GM12878 (cell line): ENCODE measurements around the gene PRPF6. TPM values are rescaled to one million over a fixed set of nuclear protein-coding genes. Genes with fewer than 3 reads are reported as not detected.

Source experiments
- ATAC-seq: fragments of 200-7000 bp; cut with Tn5 transposase; 3 replicates; pipeline ENCODE4 v1.9.1; 2020; ENCODE audit warnings: mild to moderate bottlenecking, moderate library complexity
- BruUV-seq: library from RNA; stranded (reverse); fragments of 400-500 nt; replicated peaks from 2 replicates; lab custom pipeline; 2021; lab: Mats Ljungman, UMichigan
- CTCF ChIA-PET: fragments of 300-600 bp; sonication (Branson Sonifier 250); formaldehyde crosslinking; extraction: SDS; loops from one replicate; lab custom pipeline; 2021; ENCODE audit warnings: inconsistent platforms; lab: Yijun Ruan, JAX
- POLR2A ChIA-PET: fragments of 350-600 bp; formaldehyde crosslinking; extraction: SDS; loops from one replicate; lab custom pipeline; 2021; ENCODE audit warnings: inconsistent platforms; lab: Charles Lee
- RAD21 ChIA-PET: fragments of 300-600 bp; sonication (Branson Sonifier 250); formaldehyde crosslinking; loops from one replicate; lab custom pipeline; 2023; ENCODE audit warnings: antibody characterized with exemption; ENCODE audit not compliant: unreplicated experiment; lab: Charles Lee
- SMC1A ChIA-PET: fragments of 300-600 bp; sonication (Branson Sonifier 250); formaldehyde crosslinking; loops from one replicate; lab custom pipeline; 2023; ENCODE audit not compliant: unreplicated experiment, uncharacterized antibody; lab: Charles Lee
- DNase-seq: peaks from one replicate; pipeline ENCODE4 v3.0.0-alpha.2; 2011; ENCODE audit warnings: low read depth, low spot score
- FAIRE-seq: peaks from 3 replicates; lab custom pipeline; 2011; peaks lifted over from hg19 to GRCh38; lab: Jason Lieb, UNC
- H2AFZ ChIP-seq: 2 replicates; pipeline ENCODE4 v1.6.0; 2011; ENCODE audit warnings: low read depth, low read length, control low read depth; ENCODE audit not compliant: control insufficient read depth
- H3K27ac ChIP-seq: 2 replicates; pipeline ENCODE4 v1.5.1; 2011; ENCODE audit warnings: control low read depth; ENCODE audit not compliant: control insufficient read depth, insufficient read depth
- H3K27me3 ChIP-seq, 2 experiments: replicated peaks in 1 of 2; 2 replicates each; pipeline versions ENCODE4 v1.6.0 to v1.6.1; 2011; ENCODE audit warnings: low read length in 1 of 2; ENCODE audit not compliant: control insufficient read depth in 2 of 2, insufficient read depth in 2 of 2
- H3K36me3 ChIP-seq, 2 experiments: 2 replicates each; pipeline ENCODE4 v1.5.1; 2011; ENCODE audit warnings: low read length in 1 of 2; ENCODE audit not compliant: control insufficient read depth in 2 of 2, insufficient read depth in 2 of 2
- H3K4me1 ChIP-seq: 2 replicates; pipeline ENCODE4 v1.6.1; 2011; ENCODE audit warnings: mild to moderate bottlenecking, low read length, moderate library complexity, mixed read lengths; ENCODE audit not compliant: control insufficient read depth, insufficient read depth
- H3K4me2 ChIP-seq: 2 replicates; pipeline ENCODE4 v1.6.0; 2011; ENCODE audit warnings: control low read depth; ENCODE audit not compliant: control insufficient read depth, insufficient read depth
- H3K4me3 ChIP-seq: fragments of 200-600 bp; sonication (generic); 2 replicates; pipeline ENCODE4 v1.5.1; 2016
- H3K79me2 ChIP-seq: 2 replicates; pipeline ENCODE4 v1.6.0; 2011; ENCODE audit warnings: low read length; ENCODE audit not compliant: control insufficient read depth, insufficient read depth
- H3K9ac ChIP-seq: 2 replicates; pipeline ENCODE4 v1.8.0; 2011; ENCODE audit warnings: low read length, control low read depth, mixed read lengths; ENCODE audit not compliant: control insufficient read depth, insufficient read depth
- H3K9me3 ChIP-seq: replicated peaks from 3 replicates; pipeline ENCODE4 v1.5.1; 2011; ENCODE audit warnings: mild to moderate bottlenecking, low read length; ENCODE audit not compliant: control insufficient read depth, insufficient read depth
- H4K20me1 ChIP-seq: 2 replicates; pipeline ENCODE4 v1.6.0; 2011; ENCODE audit not compliant: control insufficient read depth, insufficient read depth
- CHD4 ChIP-seq: fragments of 200-600 bp; sonication (generic); IDR thresholded peaks from 2 replicates; pipeline ENCODE4 v1.6.1; 2016; ENCODE audit warnings: mild to moderate bottlenecking
- CTCF ChIP-seq, 3 experiments: IDR thresholded peaks in 2 of 3; conservative IDR thresholded peaks in 1 of 3; 2 replicates each; pipeline ENCODE4 v1.5.1; 2011; ENCODE audit warnings: low read depth in 3 of 3, low read length in 3 of 3, mild to moderate bottlenecking in 3 of 3, control low read depth in 2 of 3, moderate library complexity in 2 of 3, inconsistent platforms in 1 of 3, mixed read lengths in 1 of 3; ENCODE audit not compliant: control insufficient read depth in 2 of 3, insufficient read depth in 1 of 3; ENCODE audit errors: extremely low read depth in 1 of 3
- POLR2A ChIP-seq: IDR thresholded peaks from 2 replicates; pipeline ENCODE4 v1.6.1; 2011; ENCODE audit warnings: low read depth, mild to moderate bottlenecking, low read length
- SMAD5 ChIP-seq: IDR thresholded peaks from 2 replicates; pipeline ENCODE4 v1.6.1; 2016; ENCODE audit warnings: antibody characterized with exemption, low read depth
- TCF12 ChIP-seq: IDR thresholded peaks from 2 replicates; pipeline ENCODE4 v1.6.1; 2011; ENCODE audit warnings: low read depth, mild to moderate bottlenecking, low read length
- YBX1 ChIP-seq: fragments of 450-650 bp; IDR thresholded peaks from 2 replicates; pipeline ENCODE4 v1.6.1; 2016; ENCODE audit warnings: antibody characterized with exemption
- ZBED1 ChIP-seq: IDR thresholded peaks from 2 replicates; pipeline ENCODE4 v1.6.1; 2016; ENCODE audit warnings: borderline replicate concordance
- WGBS: methylation state at CpG from one replicate; pipeline ENCODE4 v1.1.6; 2016; ENCODE audit warnings: low lambda C conversion rate; ENCODE audit not compliant: insufficient replicate concordance, insufficient coverage; ENCODE audit errors: missing lambda C conversion rate; 5-methylcytosine and 5-hydroxymethylcytosine counted together
- in situ Hi-C: fragments of 300-500 bp; cut with MboI; formaldehyde crosslinking; loops from 9 replicates; pipeline ENCODE4 v1.14.3; 2018; ENCODE audit warnings: mixed read lengths
- intact Hi-C: fragments of 100-400 bp; cut with micrococcal nuclease; formaldehyde crosslinking; loops from one replicate; pipeline ENCODE4 v1.14.2; 2022; ENCODE audit not compliant: unreplicated experiment
- polyA plus RNA-seq, 11 experiments: library from polyadenylated mRNA; depleted of rRNA in 4 of 11; unstranded in 6 of 11; stranded (reverse) in 5 of 11; fragments of >200 nt; fragmentation: Nextera tagmentation in 4 of 11; fragmentation: Illumina TruSeq in 1 of 11; extraction: Ambion mirVana in 4 of 11; extraction: Trizol in 1 of 11; gene quantifications; 1 replicate in 1 of 11; 2 replicates in 10 of 11; pipeline versions ENCODE4 v1.2.1 to v1.2.3, GENCODE V29; 2011 to 2016; ENCODE audit warnings: inconsistent platforms in 2 of 11, missing spikeins in 2 of 11, low read depth in 1 of 11
- total RNA-seq, 4 experiments: library from RNA; depleted of rRNA in 3 of 4; stranded (reverse); fragments of >200 nt in 3 of 4; fragmentation: Illumina TruSeq in 1 of 4; extraction: Trizol in 1 of 4; gene quantifications; 2 replicates each; pipeline versions ENCODE4 v1.2.1 to v1.2.3, GENCODE V29; 2013 to 2021

PRPF6 gene
- total and polyA plus RNA-seq, 10 of the 15 experiments (the other 5 are each of a cell fraction or from before 2014, with no cell fraction given) = 5.0 to 102 (median 71.3) TPM

DNA sequence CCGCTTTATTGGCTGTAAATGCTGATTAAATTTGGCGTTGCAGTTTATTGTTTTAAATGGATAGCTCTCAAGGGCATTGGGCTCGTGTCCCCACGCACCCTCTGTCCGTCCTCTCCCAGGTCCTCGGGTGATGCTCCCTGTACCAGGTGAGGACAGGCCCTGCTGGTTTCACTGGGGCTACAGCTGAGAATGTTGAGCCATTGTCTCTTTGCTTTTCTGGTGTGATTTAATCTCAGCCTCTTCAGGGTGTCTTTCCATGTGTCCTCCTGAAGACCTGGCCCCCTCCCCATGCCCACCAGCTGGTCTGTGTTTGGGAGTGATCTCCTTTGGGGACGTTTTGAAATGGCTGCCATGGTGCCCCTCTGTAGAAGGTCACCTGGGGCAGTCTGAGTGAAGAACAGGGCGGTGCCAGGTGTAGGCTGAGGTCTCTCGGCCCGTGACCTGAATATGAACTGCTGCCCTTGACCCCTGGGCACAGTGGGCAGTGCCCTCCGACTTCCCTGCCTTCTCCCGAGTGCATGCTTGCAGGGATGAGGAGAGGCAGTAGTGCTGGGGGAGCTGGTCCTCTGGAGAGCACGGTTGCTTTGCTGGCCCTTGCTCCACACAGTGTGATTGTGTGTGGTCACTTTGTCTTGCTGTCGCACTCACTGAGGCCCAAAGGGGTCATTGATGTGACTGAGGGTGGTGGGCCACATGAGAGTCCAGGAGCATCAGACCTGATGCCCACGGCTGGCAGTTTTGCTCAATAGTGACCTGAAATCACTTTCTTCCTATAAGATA is 42.6 kb downstream of the PRPF6 start:
- peaks cover 61 to 63% of the 10 kb centered on the region in 2 experiments for H3K36me3 ChIP-seq
- no peak overlapping the region for H3K9ac ChIP-seq
- TF ChIP-seq ZBED1 = no peak
- TF ChIP-seq YBX1 = no peak
- no peak for TF ChIP-seq TCF12
- TF ChIP-seq POLR2A = peak; percentile 49
- no peak for TF ChIP-seq CHD4
- TF ChIP-seq SMAD5 = no peak
- BruUV-seq = no TSS peak
- no peaks in the 10 kb centered on the region for H3K9me3 ChIP-seq
- H4K20me1 ChIP-seq = no peaks in the 10 kb centered on the region
- intact Hi-C loops (no loop called here), in situ Hi-C loops (no loop called here)
- H3K4me3 ChIP-seq = no peak overlapping the region
- no peak overlapping the region for H3K27ac ChIP-seq
- DNase-seq (no peak), ATAC-seq (no peak), FAIRE-seq (no peak)
- ChIA-PET SMC1A (no interaction called here), RAD21 (no interaction called here), CTCF (no interaction called here), POLR2A (no interaction called here)
- no peak overlapping the region for H2AFZ ChIP-seq
- no peaks in the 10 kb centered on the region for H3K79me2 ChIP-seq
- WGBS = 90% methylated on average over 15 of the region's 15 CpGs
- no peaks in the 10 kb centered on the region for H3K4me1 ChIP-seq
- H3K4me2 ChIP-seq = no peak overlapping the region
- H3K27me3 ChIP-seq = no peaks in the 10 kb centered on the region

- no peaks in the 10 kb centered on the region for H3K9me3 ChIP-seq
- H3K4me2 ChIP-seq = no peak overlapping the region
- H4K20me1 ChIP-seq = no peaks in the 10 kb centered on the region
- FAIRE-seq (no peak), ATAC-seq (no peak), DNase-seq (no peak)
- TF ChIP-seq CTCF (IDR thresholded peaks at IDR 0.05 in 2 of 3, conservative IDR thresholded peaks at IDR 0.05 in 1 of 3; ENCODE audit: control insufficient read depth in 2 of 3, extremely low read depth in 1 of 3, insufficient read depth in 1 of 3, low read depth in 3 of 3, low read length in 3 of 3) (no peak), POLR2A (peak; percentile 3; the same call in 1 of the 2 replicates)
- BruUV-seq = no TSS peak
- 95% methylated on average over 17 of the region's 17 CpGs for WGBS
- no peak overlapping the region for H3K27ac ChIP-seq
- H2AFZ ChIP-seq = no peak overlapping the region
- intact Hi-C loops = no loop called here
- RAD21 ChIA-PET = no interaction called here
- in situ Hi-C loops = no loop called here
- H3K36me3 ChIP-seq = peaks cover 57 to 61% of the 10 kb centered on the region in 2 experiments
- POLR2A ChIA-PET = interaction anchor here (0.8 to 1.1 kb wide), 2 partner anchors 10 to 22 kb away, joined by 3 read pairs; no protein-coding TSS in a partner anchor
- no peak overlapping the region for H3K9ac ChIP-seq
- no peaks in the 10 kb centered on the region for H3K4me1 ChIP-seq
- CTCF ChIA-PET = interaction anchor here (0.7 kb wide), 1 partner anchor 16 kb away, joined by 3 read pairs; no protein-coding TSS in a partner anchor
- no peaks in the 10 kb centered on the region for H3K27me3 ChIP-seq
- H3K4me3 ChIP-seq = no peak overlapping the region
- H3K79me2 ChIP-seq = no peaks in the 10 kb centered on the region
- SMC1A ChIA-PET = no interaction called here
Measured at GRCh38 chr20:64024141-64024990, 43.4 kb downstream of the PRPF6 start.
